Measurements from ENCODE around the gene IST1. TPM values are rescaled to one million over a fixed set of nuclear protein-coding genes. Genes with fewer than 3 reads are reported as not detected.
A peak's percentile ranks its signal among the peaks of the same experiment; 100 is the strongest.

Gene IST1
- total RNA-seq, 1 donor from 2014 or later, result 309 TPM

GRCh38 chr16:71882505-71883167 is 12.7 kb upstream of the IST1 start:
- H3K36me3 Mint-ChIP-seq, result peaks cover 17% of the 10 kb centered on the region
- peak overlapping the region; percentile 96 for H3K27ac Mint-ChIP-seq
- peak in 1 of 2 experiments; percentile 67 for DNase-seq (ENCODE audit: low spot score in 2 of 2, unreplicated experiment in 2 of 2)
- no peaks in the 10 kb centered on the region for H3K27me3 Mint-ChIP-seq (ENCODE audit: low read depth)
- H3K9me3 Mint-ChIP-seq, result no peaks in the 10 kb centered on the region
- peak overlapping the region; percentile 87 for H3K4me3 Mint-ChIP-seq
- peaks cover 18% of the 10 kb centered on the region for H3K4me1 Mint-ChIP-seq
- TF ChIP-seq CTCF (IDR thresholded peaks at IDR 0.05; ENCODE audit: unreplicated experiment), result peak; percentile 96

GRCh38 chr16:71883168-71883848 is 12.0 kb upstream of the IST1 start:
- Mint-ChIP-seq H3K27ac (peak overlapping the region; percentile 96), H3K9me3 (no peaks in the 10 kb centered on the region), H3K36me3 (peaks cover 17% of the 10 kb centered on the region), H3K4me3 (peak overlapping the region; percentile 87), H3K27me3 (ENCODE audit: low read depth) (no peaks in the 10 kb centered on the region), H3K4me1 (peaks cover 18% of the 10 kb centered on the region)
- peak; percentile 42 to 77 for DNase-seq (ENCODE audit: low spot score in 2 of 2, unreplicated experiment in 2 of 2)
- no peak for TF ChIP-seq CTCF (IDR thresholded peaks at IDR 0.05; ENCODE audit: unreplicated experiment)

GRCh38 chr16:71883849-71884638 is 11.3 kb upstream of the IST1 start, which contains the start of gene ZNF821:
Gene ZNF821 (minus strand): TSS chr16:71884182. CDS start chr16:71879946, 4,236 bp downstream.
- Mint-ChIP-seq H3K9me3 (no peaks in the 10 kb centered on the region), H3K4me3 (peak within 1 kb of the TSS; percentile 98), H3K4me1 (peaks cover 18% of the 10 kb centered on the region), H3K36me3 (peaks cover 13% of the 10 kb centered on the region), H3K27ac (peak within 1 kb of the TSS; percentile 100), H3K27me3 (ENCODE audit: low read depth) (no peaks in the 10 kb centered on the region)
- peak; percentile 54 for TF ChIP-seq CTCF (IDR thresholded peaks at IDR 0.05; ENCODE audit: unreplicated experiment)
- peak; percentile 90 to 93 for DNase-seq (ENCODE audit: low spot score in 2 of 2, unreplicated experiment in 2 of 2)

- H3K36me3 Mint-ChIP-seq, result peaks cover 1% of the 10 kb centered on the region
- H3K27ac Mint-ChIP-seq, result peak overlapping the region; percentile 76
- no peak for TF ChIP-seq CTCF (IDR thresholded peaks at IDR 0.05; ENCODE audit: unreplicated experiment)
- H3K4me1 Mint-ChIP-seq, result peaks cover 18% of the 10 kb centered on the region
- no peaks in the 10 kb centered on the region for H3K9me3 Mint-ChIP-seq
- DNase-seq (ENCODE audit: low spot score in 2 of 2, unreplicated experiment in 2 of 2), result no peak
- peak overlapping the region; percentile 98 for H3K4me3 Mint-ChIP-seq
- H3K27me3 Mint-ChIP-seq (ENCODE audit: low read depth), result no peaks in the 10 kb centered on the region
Observed at GRCh38 chr16:71885261-71885650, 10.1 kb upstream of the IST1 start.

- Mint-ChIP-seq H3K27ac (no peak overlapping the region), H3K4me3 (no peak overlapping the region)
- no peak for TF ChIP-seq CTCF (IDR thresholded peaks at IDR 0.05; ENCODE audit: unreplicated experiment)
Observed at GRCh38 chr16:71889147-71889546, 6.2 kb upstream of the IST1 start.

More at GRCh38 chr16:71889147-71889546, 6.2 kb upstream of the IST1 start:
- DNase-seq (ENCODE audit: low spot score in 2 of 2, unreplicated experiment in 2 of 2), result no peak
- Mint-ChIP-seq H3K36me3 (no peaks in the 10 kb centered on the region), H3K4me1 (peaks cover 13% of the 10 kb centered on the region), H3K9me3 (no peaks in the 10 kb centered on the region), H3K27me3 (ENCODE audit: low read depth) (no peaks in the 10 kb centered on the region)

Data from mesothelial cell of epicardium (in vitro differentiated cells).